ENCODE results near the gene PLOD1. TPM values are rescaled to one million over a fixed set of nuclear protein-coding genes. Genes with fewer than 3 reads are reported as not detected.

The PLOD1 gene
- total RNA-seq, 1 experiment from 2014 or later: 46.9 TPM

GRCh38 chr1:11980676-11980972 lies 46.1 kb downstream of the PLOD1 start (continued):
- no peak for TF ChIP-seq E2F4 (CRISPR knock-in tag; IDR thresholded peaks at IDR 0.05; ENCODE audit: borderline replicate concordance, low read depth)
- TF ChIP-seq FOXP4 (CRISPR knock-in tag; IDR thresholded peaks at IDR 0.05): no peak
- TF ChIP-seq ARID4B (CRISPR knock-in tag; IDR thresholded peaks at IDR 0.05; ENCODE audit: borderline replicate concordance): no peak
- no peak for TF ChIP-seq OVOL2 (CRISPR knock-in tag; IDR thresholded peaks at IDR 0.05; ENCODE audit: borderline replicate concordance)
- no peak for TF ChIP-seq ZNF232 (CRISPR knock-in tag; IDR thresholded peaks at IDR 0.05)
- TF ChIP-seq GTF2I (CRISPR knock-in tag; conservative IDR thresholded peaks at IDR 0.05): no peak
- TF ChIP-seq ZNF396 (CRISPR knock-in tag; IDR thresholded peaks at IDR 0.05; ENCODE audit: borderline replicate concordance): no peak

GRCh38 chr1:11981378-11982009 lies 47.0 kb downstream of the PLOD1 start:
- H3K27ac Mint-ChIP-seq: peak overlapping the region; percentile 99
- no peaks in the 10 kb centered on the region for H3K9me3 Mint-ChIP-seq
- ChIA-PET CTCF (interaction anchor here (0.9 to 3.4 kb wide), 6 partner anchors 13 to 143 kb away, joined by 3 to 27 read pairs (median 8); no protein-coding TSS in a partner anchor), POLR2A (interaction anchor here (1.0 to 3.7 kb wide), 3 partner anchors 72 to 74 kb away, joined by 3 to 31 read pairs (median 11); no protein-coding TSS in a partner anchor)
- DNase-seq (ENCODE audit: low spot score) (no peak), ATAC-seq (no peak)
- no peaks in the 10 kb centered on the region for H3K27me3 Mint-ChIP-seq (ENCODE audit: low read depth)
- peaks cover 28% of the 10 kb centered on the region for H3K4me1 Mint-ChIP-seq
- TF ChIP-seq NR2C2 (CRISPR knock-in tag; IDR thresholded peaks at IDR 0.05) (no peak), RELA (CRISPR knock-in tag; IDR thresholded peaks at IDR 0.05; ENCODE audit: borderline replicate concordance) (no peak), ZNF512 (CRISPR knock-in tag; IDR thresholded peaks at IDR 0.05; ENCODE audit: borderline replicate concordance) (no peak), E2F5 (CRISPR knock-in tag; IDR thresholded peaks at IDR 0.05) (no peak), CREB1 (CRISPR knock-in tag; IDR thresholded peaks at IDR 0.05) (no peak), MAX (CRISPR knock-in tag; IDR thresholded peaks at IDR 0.05) (no peak), TEAD1 (CRISPR knock-in tag; IDR thresholded peaks at IDR 0.05) (no peak), MLX (CRISPR knock-in tag; IDR thresholded peaks at IDR 0.05) (no peak), ESRRA (CRISPR knock-in tag; IDR thresholded peaks at IDR 0.05; ENCODE audit: borderline replicate concordance) (no peak), PRRX2 (CRISPR knock-in tag; IDR thresholded peaks at IDR 0.05) (no peak), TEAD4 (CRISPR knock-in tag; IDR thresholded peaks at IDR 0.05) (no peak), GABPB1 (CRISPR knock-in tag; IDR thresholded peaks at IDR 0.05) (no peak), NR1H2 (CRISPR knock-in tag; IDR thresholded peaks at IDR 0.05) (no peak), MYBL2 (CRISPR knock-in tag; IDR thresholded peaks at IDR 0.05) (no peak), ELF4 (CRISPR knock-in tag; IDR thresholded peaks at IDR 0.05; ENCODE audit: low read depth) (no peak)
- peaks cover 42% of the 10 kb centered on the region for H3K36me3 Mint-ChIP-seq
- peak overlapping the region; percentile 98 for H3K4me3 Mint-ChIP-seq

All from WTC11 (cell line).